ENCODE measurements around the gene ESPN. TPM values are rescaled to one million over a fixed set of nuclear protein-coding genes. Genes with fewer than 3 reads are reported as not detected.

The ESPN gene
- polyA plus RNA-seq, 1 of the 3 experiments (the other 2 are of a cell fraction) = 0.33 TPM

DNA sequence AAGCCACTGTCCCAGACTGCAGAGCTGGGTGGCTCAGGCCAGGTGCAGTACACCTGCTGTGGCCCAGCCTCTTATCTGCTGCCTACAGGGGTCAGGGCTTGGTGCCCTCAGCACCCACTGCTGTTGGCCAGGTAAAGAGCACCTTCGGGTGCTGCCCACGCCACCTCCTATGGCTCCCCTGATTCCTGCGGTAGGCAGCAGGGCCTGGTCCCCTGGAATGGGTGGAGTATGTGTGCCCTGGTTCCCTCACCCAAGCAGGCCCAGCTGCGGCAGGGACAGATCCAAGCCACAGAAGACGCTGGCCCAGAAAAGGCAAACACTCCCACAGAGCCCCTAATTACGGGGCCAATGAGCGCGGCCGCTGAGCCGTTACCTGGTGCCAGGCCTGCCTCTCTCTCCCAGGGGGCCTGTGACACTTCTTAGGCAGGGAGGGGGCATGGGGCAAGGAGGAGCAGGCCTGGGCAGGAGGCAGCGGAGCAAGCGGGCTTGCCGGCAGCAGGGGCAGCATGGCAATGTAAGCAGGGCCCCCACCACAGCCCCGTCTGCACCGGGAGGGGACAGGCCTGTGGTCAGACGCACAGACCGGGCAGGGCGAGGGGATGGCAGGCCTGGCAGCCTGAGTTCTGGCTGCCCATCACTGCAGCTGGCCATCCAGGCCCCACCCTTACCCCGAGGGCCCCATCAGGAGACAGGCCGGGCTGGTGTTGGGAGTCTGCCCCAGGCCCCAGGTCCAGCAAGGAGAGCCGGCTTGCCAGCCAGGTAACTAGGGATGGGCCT is 19.0 kb downstream of the ESPN start:
- Histone ChIP-seq H3K9me2 (no peaks in the 10 kb centered on the region), H3K36me3 (replicated peaks in 1 of 2; ENCODE audit: control insufficient read depth in 1 of 2, insufficient read depth in 2 of 2, low read length in 1 of 2) (no peaks in the 10 kb centered on the region), H3K79me2 (ENCODE audit: insufficient read depth) (no peaks in the 10 kb centered on the region), H3K27ac (ENCODE audit: low read depth in 2 of 2, low read length in 1 of 2) (no peak overlapping the region), H3K4me1 (ENCODE audit: control insufficient read depth in 1 of 2, insufficient read depth in 2 of 2, low read depth in 1 of 2, low read length in 1 of 2) (no peaks in the 10 kb centered on the region; a peak in 1 of 4 replicates), H3K9me3 (no peaks in the 10 kb centered on the region), H4K20me1 (ENCODE audit: insufficient read depth) (no peaks in the 10 kb centered on the region), H3F3A (replicated peaks; ENCODE audit: insufficient read depth) (peaks cover 8% of the 10 kb centered on the region), H3K9ac (no peak overlapping the region), H2AFZ (ENCODE audit: low read depth) (no peak overlapping the region), H3K27me3 (ENCODE audit: insufficient read depth) (peaks cover 14% of the 10 kb centered on the region), H3K4me2 (no peak overlapping the region), H3K4me3 (ENCODE audit: low read depth in 2 of 2, low read length in 1 of 2) (no peak overlapping the region)
- CTCF ChIA-PET = interaction anchor here (0.7 to 13.6 kb wide), 10 partner anchors 9 to 225 kb away, joined by 3 to 290 read pairs (median 6); partner anchors contain the start of genes ESPN, HES2 and HES3
- POLR2A ChIA-PET = interaction anchor here (0.6 kb wide), 1 partner anchor 50 kb away, joined by 4 read pairs; no protein-coding TSS in a partner anchor
- WGBS (ENCODE audit: low lambda C conversion rate) = no CpG with 5 or more reads among the region's 21 CpGs
- no peak for DNase-seq
- TF ChIP-seq MEF2A (IDR thresholded peaks at IDR 0.05; ENCODE audit: borderline replicate concordance, low read depth) (no peak), TCF12 (IDR thresholded peaks at IDR 0.05) (no peak)
- TF ChIP-seq, protein P1, sequence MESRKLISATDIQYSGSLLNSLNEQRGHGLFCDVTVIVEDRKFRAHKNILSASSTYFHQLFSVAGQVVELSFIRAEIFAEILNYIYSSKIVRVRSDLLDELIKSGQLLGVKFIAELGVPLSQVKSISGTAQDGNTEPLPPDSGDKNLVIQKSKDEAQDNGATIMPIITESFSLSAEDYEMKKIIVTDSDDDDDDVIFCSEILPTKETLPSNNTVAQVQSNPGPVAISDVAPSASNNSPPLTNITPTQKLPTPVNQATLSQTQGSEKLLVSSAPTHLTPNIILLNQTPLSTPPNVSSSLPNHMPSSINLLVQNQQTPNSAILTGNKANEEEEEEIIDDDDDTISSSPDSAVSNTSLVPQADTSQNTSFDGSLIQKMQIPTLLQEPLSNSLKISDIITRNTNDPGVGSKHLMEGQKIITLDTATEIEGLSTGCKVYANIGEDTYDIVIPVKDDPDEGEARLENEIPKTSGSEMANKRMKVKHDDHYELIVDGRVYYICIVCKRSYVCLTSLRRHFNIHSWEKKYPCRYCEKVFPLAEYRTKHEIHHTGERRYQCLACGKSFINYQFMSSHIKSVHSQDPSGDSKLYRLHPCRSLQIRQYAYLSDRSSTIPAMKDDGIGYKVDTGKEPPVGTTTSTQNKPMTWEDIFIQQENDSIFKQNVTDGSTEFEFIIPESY (IDR thresholded peaks at IDR 0.05; ENCODE audit: borderline replicate concordance, low read depth) = no peak

DNA sequence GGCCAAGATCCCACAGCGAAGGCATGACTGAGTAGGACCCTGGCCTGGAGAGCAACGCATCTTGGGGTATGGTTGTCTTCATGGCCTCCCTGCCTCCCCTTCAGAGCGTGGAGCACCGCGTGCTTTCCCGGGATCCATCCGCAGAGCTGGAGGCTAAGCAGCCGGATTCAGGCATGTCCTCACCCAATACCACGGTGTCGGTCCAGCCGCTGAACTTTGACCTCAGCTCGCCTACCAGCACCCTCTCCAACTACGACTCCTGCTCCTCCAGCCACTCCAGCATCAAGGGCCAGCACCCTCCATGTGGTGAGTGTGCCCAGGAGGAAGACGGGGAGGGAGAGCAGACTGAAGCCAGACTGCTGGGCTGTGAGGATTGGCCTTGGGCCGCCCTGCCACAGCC is 19.8 kb downstream of the ESPN start:
- WGBS (ENCODE audit: low lambda C conversion rate) = 69% methylated on average over 3 of the region's 15 CpGs
- CTCF ChIA-PET = interaction anchor here (0.9 to 13.6 kb wide), 7 partner anchors 8 to 224 kb away, joined by 3 to 290 read pairs (median 4); partner anchors contain the start of genes ESPN and HES2
- POLR2A ChIA-PET = interaction anchor here (0.6 kb wide), 1 partner anchor 49 kb away, joined by 4 read pairs; no protein-coding TSS in a partner anchor

More for the DNA sequence above, 19.8 kb downstream of the ESPN start:
- TF ChIP-seq RXRA (IDR thresholded peaks at IDR 0.05; ENCODE audit: borderline replicate concordance, low read depth) (no peak), MEF2A (IDR thresholded peaks at IDR 0.05; ENCODE audit: borderline replicate concordance, low read depth) (no peak), GATA2 (CRISPR knock-in tag; IDR thresholded peaks at IDR 0.05) (no peak), POLR2AphosphoS5 (IDR thresholded peaks at IDR 0.05; ENCODE audit: low read depth, low read length) (no peak), RCOR1 (IDR thresholded peaks at IDR 0.05; ENCODE audit: low read length) (no peak), YY1 (IDR thresholded peaks at IDR 0.05; ENCODE audit: low read depth) (no peak), RAD21 (IDR thresholded peaks at IDR 0.05; ENCODE audit: low read length) (no peak), EZH2phosphoT487 (IDR thresholded peaks at IDR 0.05; ENCODE audit: borderline replicate concordance, low read depth) (no peak), TAF1 (IDR thresholded peaks at IDR 0.05; ENCODE audit: borderline replicate concordance, low read depth, low read length) (no peak), TEAD4 (IDR thresholded peaks at IDR 0.05; ENCODE audit: borderline replicate concordance, insufficient read depth) (no peak), FOXM1 (IDR thresholded peaks at IDR 0.05; ENCODE audit: low read depth) (no peak)
- TF ChIP-seq, protein P2, sequence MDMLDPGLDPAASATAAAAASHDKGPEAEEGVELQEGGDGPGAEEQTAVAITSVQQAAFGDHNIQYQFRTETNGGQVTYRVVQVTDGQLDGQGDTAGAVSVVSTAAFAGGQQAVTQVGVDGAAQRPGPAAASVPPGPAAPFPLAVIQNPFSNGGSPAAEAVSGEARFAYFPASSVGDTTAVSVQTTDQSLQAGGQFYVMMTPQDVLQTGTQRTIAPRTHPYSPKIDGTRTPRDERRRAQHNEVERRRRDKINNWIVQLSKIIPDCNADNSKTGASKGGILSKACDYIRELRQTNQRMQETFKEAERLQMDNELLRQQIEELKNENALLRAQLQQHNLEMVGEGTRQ (IDR thresholded peaks at IDR 0.05; ENCODE audit: borderline replicate concordance, low read depth, low read length) = no peak
- TF ChIP-seq, protein P3, sequence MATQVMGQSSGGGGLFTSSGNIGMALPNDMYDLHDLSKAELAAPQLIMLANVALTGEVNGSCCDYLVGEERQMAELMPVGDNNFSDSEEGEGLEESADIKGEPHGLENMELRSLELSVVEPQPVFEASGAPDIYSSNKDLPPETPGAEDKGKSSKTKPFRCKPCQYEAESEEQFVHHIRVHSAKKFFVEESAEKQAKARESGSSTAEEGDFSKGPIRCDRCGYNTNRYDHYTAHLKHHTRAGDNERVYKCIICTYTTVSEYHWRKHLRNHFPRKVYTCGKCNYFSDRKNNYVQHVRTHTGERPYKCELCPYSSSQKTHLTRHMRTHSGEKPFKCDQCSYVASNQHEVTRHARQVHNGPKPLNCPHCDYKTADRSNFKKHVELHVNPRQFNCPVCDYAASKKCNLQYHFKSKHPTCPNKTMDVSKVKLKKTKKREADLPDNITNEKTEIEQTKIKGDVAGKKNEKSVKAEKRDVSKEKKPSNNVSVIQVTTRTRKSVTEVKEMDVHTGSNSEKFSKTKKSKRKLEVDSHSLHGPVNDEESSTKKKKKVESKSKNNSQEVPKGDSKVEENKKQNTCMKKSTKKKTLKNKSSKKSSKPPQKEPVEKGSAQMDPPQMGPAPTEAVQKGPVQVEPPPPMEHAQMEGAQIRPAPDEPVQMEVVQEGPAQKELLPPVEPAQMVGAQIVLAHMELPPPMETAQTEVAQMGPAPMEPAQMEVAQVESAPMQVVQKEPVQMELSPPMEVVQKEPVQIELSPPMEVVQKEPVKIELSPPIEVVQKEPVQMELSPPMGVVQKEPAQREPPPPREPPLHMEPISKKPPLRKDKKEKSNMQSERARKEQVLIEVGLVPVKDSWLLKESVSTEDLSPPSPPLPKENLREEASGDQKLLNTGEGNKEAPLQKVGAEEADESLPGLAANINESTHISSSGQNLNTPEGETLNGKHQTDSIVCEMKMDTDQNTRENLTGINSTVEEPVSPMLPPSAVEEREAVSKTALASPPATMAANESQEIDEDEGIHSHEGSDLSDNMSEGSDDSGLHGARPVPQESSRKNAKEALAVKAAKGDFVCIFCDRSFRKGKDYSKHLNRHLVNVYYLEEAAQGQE (IDR thresholded peaks at IDR 0.05; ENCODE audit: low read depth, low read length) = no peak
- TF ChIP-seq, protein P4, sequence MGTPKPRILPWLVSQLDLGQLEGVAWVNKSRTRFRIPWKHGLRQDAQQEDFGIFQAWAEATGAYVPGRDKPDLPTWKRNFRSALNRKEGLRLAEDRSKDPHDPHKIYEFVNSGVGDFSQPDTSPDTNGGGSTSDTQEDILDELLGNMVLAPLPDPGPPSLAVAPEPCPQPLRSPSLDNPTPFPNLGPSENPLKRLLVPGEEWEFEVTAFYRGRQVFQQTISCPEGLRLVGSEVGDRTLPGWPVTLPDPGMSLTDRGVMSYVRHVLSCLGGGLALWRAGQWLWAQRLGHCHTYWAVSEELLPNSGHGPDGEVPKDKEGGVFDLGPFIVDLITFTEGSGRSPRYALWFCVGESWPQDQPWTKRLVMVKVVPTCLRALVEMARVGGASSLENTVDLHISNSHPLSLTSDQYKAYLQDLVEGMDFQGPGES (IDR thresholded peaks at IDR 0.05; ENCODE audit: low read depth, low read length) = no peak
- H3K4me2 ChIP-seq = no peak overlapping the region
- peaks cover 20% of the 10 kb centered on the region for H3K27me3 ChIP-seq (ENCODE audit: insufficient read depth)
- H3F3A ChIP-seq (replicated peaks; ENCODE audit: insufficient read depth) = peaks cover 4% of the 10 kb centered on the region
- no peaks in the 10 kb centered on the region for H3K9me3 ChIP-seq
- H3K27ac ChIP-seq (ENCODE audit: low read depth in 2 of 2, low read length in 1 of 2) = no peak overlapping the region
- H4K20me1 ChIP-seq (ENCODE audit: insufficient read depth) = no peaks in the 10 kb centered on the region
- H3K4me1 ChIP-seq (ENCODE audit: control insufficient read depth in 1 of 2, insufficient read depth in 2 of 2, low read depth in 1 of 2, low read length in 1 of 2) = no peaks in the 10 kb centered on the region; a peak in 1 of 4 replicates
- no peak overlapping the region for H3K4me3 ChIP-seq (ENCODE audit: low read depth in 2 of 2, low read length in 1 of 2)
- no peak overlapping the region for H2AFZ ChIP-seq (ENCODE audit: low read depth)
- no peaks in the 10 kb centered on the region for H3K36me3 ChIP-seq (replicated peaks in 1 of 2; ENCODE audit: control insufficient read depth in 1 of 2, insufficient read depth in 2 of 2, low read length in 1 of 2)
- no peak overlapping the region for H3K9ac ChIP-seq
- H3K9me2 ChIP-seq = no peaks in the 10 kb centered on the region
- DNase-seq = no peak
- no peaks in the 10 kb centered on the region for H3K79me2 ChIP-seq (ENCODE audit: insufficient read depth)

All from SK-N-SH (cell line).